Smooth muscle cell (in vitro differentiated cells): Measurements from ENCODE around the gene NAT8. TPM values are rescaled to one million over a fixed set of nuclear protein-coding genes. Genes with fewer than 3 reads are reported as not detected.
"Not testable (repeated sequence)": the region's sequence is repeated elsewhere in the genome, so short reads cannot be mapped to it uniquely, and the experiment has no call there.

Experiments
- DNase-seq: peaks from one replicate; lab custom pipeline; 2025; ENCODE audit not compliant: unreplicated experiment; lab: John Stamatoyannopoulos, UW
- H2AFZ ChIP-seq: fragments of 200-600 bp; sonication (generic); 2 replicates; pipeline ENCODE4 v1.6.0; 2016; ENCODE audit warnings: antibody characterized with exemption, low read depth, mild to moderate bottlenecking
- H3F3A ChIP-seq: fragments of 200-600 bp; sonication (generic); 2 replicates; pipeline ENCODE4 v1.6.0; 2017; ENCODE audit warnings: antibody characterized with exemption, low read depth
- H3K27ac ChIP-seq: fragments of 200-600 bp; sonication (generic); 2 replicates; pipeline ENCODE4 v1.5.1; 2016; ENCODE audit warnings: low read depth, mild to moderate bottlenecking
- H3K27me3 ChIP-seq: fragments of 200-600 bp; sonication (generic); 2 replicates; pipeline ENCODE4 v1.6.1; 2016; ENCODE audit warnings: low read depth, mild to moderate bottlenecking
- H3K36me3 ChIP-seq: fragments of 200-600 bp; sonication (generic); 2 replicates; pipeline ENCODE4 v1.5.1; 2016; ENCODE audit warnings: low read depth
- H3K4me1 ChIP-seq: fragments of 200-600 bp; sonication (generic); 2 replicates; pipeline ENCODE4 v1.5.1; 2016; ENCODE audit warnings: low read depth
- H3K4me2 ChIP-seq: fragments of 200-600 bp; sonication (generic); 2 replicates; pipeline ENCODE4 v1.6.0; 2016; ENCODE audit warnings: mild to moderate bottlenecking
- H3K4me3 ChIP-seq: fragments of 200-600 bp; sonication (generic); 2 replicates; pipeline ENCODE4 v1.5.1; 2016; ENCODE audit warnings: mild to moderate bottlenecking
- H3K79me2 ChIP-seq: fragments of 200-600 bp; sonication (generic); 2 replicates; pipeline ENCODE4 v1.6.0; 2016; ENCODE audit warnings: low read depth, mild to moderate bottlenecking
- H3K9ac ChIP-seq: fragments of 200-600 bp; sonication (generic); 2 replicates; pipeline ENCODE4 v1.6.0; 2016; ENCODE audit warnings: low read depth
- H3K9me3 ChIP-seq: fragments of 200-600 bp; sonication (generic); replicated peaks from 2 replicates; pipeline ENCODE4 v1.5.1; 2016; ENCODE audit warnings: low read depth
- H4K20me1 ChIP-seq: fragments of 200-600 bp; sonication (generic); 2 replicates; pipeline ENCODE4 v1.6.0; 2016; ENCODE audit warnings: low read depth
- WGBS: methylation state at CpG from one replicate; pipeline ENCODE4 v1.1.7; 2016; ENCODE audit warnings: low lambda C conversion rate; 5-methylcytosine and 5-hydroxymethylcytosine counted together
- polyA plus RNA-seq: library from polyadenylated mRNA; unstranded; fragments of >200 nt; fragmentation: Nextera tagmentation; extraction: Ambion mirVana; gene quantifications from 2 replicates; pipeline ENCODE4 v1.2.1, GENCODE V29; 2016
- total RNA-seq: library from RNA; depleted of rRNA; stranded (reverse); fragments of >200 nt; gene quantifications from 2 replicates; pipeline ENCODE4 v1.2.3, GENCODE V29; 2014
- TF ChIP-seq, protein P1 (sequence below): fragments of 200-600 bp; sonication (generic); IDR thresholded peaks from 2 replicates; pipeline ENCODE4 v1.5.1; 2017; ENCODE audit warnings: borderline replicate concordance, mild to moderate bottlenecking, antibody characterized with exemption; ENCODE audit not compliant: insufficient read depth, poor library complexity, severe bottlenecking

NAT8 gene
- total and polyA plus RNA-seq, 2 experiments from 2014 or later: not detected

DNA sequence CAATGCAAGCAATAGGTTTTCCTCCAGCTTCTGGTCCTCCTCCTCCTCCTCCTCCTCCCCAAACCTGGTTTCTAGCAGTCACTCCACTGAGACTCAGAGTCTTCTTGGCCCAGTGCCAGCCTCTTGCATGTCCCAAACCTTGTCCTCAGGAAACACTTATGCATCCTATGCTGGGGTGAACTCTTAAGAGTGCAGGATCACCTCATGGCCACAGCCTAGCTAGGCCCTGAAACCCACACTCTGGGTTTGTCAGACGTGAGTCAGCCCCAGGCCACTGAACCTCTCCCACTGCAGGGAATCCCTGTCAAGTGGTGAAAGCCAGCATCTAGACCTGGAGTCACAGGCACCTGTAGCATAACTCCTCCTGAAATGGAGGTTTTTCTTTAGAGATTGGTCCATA lies 42.1 kb upstream of the NAT8 start:
- DNase-seq, H3K4me3 ChIP-seq: not testable (repeated sequence)
- WGBS: 67% methylated on average over 1 of the region's 1 CpG

DNA sequence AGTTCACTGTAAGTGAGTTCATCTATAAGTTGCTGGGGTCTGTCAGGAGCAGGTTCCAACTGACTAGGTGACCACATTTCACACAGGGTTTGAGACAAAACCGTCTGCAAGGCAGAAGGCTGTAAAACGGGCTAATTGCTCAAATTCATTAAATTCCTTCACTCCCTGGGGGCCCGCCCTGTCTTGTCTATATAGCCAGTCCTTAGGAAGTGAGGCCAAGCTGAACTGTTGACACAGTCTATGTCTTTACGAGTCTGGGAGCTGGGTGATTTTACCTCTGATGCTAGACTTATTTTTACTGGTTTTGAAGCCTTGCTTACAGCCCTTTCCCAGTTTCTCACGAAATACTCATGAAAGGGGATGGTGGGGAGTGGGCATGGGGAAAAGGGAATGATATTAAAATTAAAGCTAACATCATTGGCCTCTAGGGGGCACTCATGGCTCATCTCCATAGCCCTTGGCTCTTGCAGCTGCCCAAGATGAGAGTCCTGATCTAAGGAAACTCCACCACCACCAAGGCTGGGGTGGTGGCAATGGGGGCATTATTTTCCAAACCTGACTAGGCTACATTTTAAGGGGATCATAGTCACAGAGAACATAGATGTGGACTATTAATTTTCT lies 37.8 kb upstream of the NAT8 start:
- H3K36me3 ChIP-seq, DNase-seq, H4K20me1 ChIP-seq, H3K27ac ChIP-seq, H3K79me2 ChIP-seq, H3K4me2 ChIP-seq, H3K4me1 ChIP-seq, H3K9me3 ChIP-seq, H3K9ac ChIP-seq, H3K4me3 ChIP-seq, H2AFZ ChIP-seq, H3F3A ChIP-seq: not testable (repeated sequence)
- peaks cover 12% of the 10 kb centered on the region for H3K27me3 ChIP-seq
- TF ChIP-seq, protein P1, sequence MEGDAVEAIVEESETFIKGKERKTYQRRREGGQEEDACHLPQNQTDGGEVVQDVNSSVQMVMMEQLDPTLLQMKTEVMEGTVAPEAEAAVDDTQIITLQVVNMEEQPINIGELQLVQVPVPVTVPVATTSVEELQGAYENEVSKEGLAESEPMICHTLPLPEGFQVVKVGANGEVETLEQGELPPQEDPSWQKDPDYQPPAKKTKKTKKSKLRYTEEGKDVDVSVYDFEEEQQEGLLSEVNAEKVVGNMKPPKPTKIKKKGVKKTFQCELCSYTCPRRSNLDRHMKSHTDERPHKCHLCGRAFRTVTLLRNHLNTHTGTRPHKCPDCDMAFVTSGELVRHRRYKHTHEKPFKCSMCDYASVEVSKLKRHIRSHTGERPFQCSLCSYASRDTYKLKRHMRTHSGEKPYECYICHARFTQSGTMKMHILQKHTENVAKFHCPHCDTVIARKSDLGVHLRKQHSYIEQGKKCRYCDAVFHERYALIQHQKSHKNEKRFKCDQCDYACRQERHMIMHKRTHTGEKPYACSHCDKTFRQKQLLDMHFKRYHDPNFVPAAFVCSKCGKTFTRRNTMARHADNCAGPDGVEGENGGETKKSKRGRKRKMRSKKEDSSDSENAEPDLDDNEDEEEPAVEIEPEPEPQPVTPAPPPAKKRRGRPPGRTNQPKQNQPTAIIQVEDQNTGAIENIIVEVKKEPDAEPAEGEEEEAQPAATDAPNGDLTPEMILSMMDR: peak; percentile 50
- 25% methylated on average over 5 of the region's 5 CpGs for WGBS

More for the DNA sequence above, 42.1 kb upstream of the NAT8 start:
- H3K27ac ChIP-seq, H3K36me3 ChIP-seq, H4K20me1 ChIP-seq, H3K4me1 ChIP-seq, H3F3A ChIP-seq, H3K9me3 ChIP-seq, H3K79me2 ChIP-seq, H3K4me2 ChIP-seq, H2AFZ ChIP-seq, H3K9ac ChIP-seq: not testable (repeated sequence)
- H3K27me3 ChIP-seq: peaks cover 12% of the 10 kb centered on the region

DNA sequence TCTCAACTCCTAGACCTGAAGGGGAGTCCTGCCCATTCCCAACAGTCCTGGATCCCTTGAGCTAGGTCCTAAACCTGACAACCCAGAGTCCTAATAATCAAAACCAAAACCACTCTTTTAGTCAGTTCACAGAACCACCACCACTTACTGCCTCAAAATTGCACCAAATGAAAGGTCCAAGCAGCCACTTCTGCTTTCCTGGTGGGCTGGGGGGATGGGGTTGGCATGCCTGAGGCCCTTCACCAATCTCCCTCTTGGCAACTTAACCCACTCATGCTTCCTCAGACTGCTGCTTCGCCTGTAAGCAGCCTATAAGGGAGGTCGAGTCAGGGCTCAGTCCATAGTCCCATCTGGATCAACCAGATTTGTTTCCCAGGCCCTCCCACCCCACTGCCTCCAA lies 37.0 kb upstream of the NAT8 start:
- H3F3A ChIP-seq, H3K9me3 ChIP-seq, H3K4me2 ChIP-seq, DNase-seq, H3K4me1 ChIP-seq, H3K9ac ChIP-seq, H4K20me1 ChIP-seq, H2AFZ ChIP-seq, H3K36me3 ChIP-seq, H3K4me3 ChIP-seq, H3K27ac ChIP-seq, H3K79me2 ChIP-seq: not testable (repeated sequence)
- WGBS: 81% methylated on average over 2 of the region's 2 CpGs
- H3K27me3 ChIP-seq: peaks cover 12% of the 10 kb centered on the region

- H3K27ac ChIP-seq, H3K4me3 ChIP-seq, H3K9ac ChIP-seq, H3K36me3 ChIP-seq, H2AFZ ChIP-seq, H4K20me1 ChIP-seq, H3K27me3 ChIP-seq, H3K4me1 ChIP-seq, H3F3A ChIP-seq, H3K4me2 ChIP-seq, DNase-seq, H3K79me2 ChIP-seq, H3K9me3 ChIP-seq: not testable (repeated sequence)
- WGBS: 76% methylated on average over 2 of the region's 2 CpGs
Observed at GRCh38 chr2:73678008-73678407, 35.8 kb upstream of the NAT8 start.

GRCh38 chr2:73676211-73676610 lies 34.0 kb upstream of the NAT8 start:
- H3K79me2 ChIP-seq, H3K9ac ChIP-seq, H3K4me3 ChIP-seq, H3K4me2 ChIP-seq, H3K27me3 ChIP-seq, H3K36me3 ChIP-seq, H3K27ac ChIP-seq, H3K9me3 ChIP-seq, H3K4me1 ChIP-seq, H3F3A ChIP-seq, H4K20me1 ChIP-seq, H2AFZ ChIP-seq, DNase-seq: not testable (repeated sequence)
- WGBS: 85% methylated on average over 6 of the region's 6 CpGs

GRCh38 chr2:73674696-73675157 lies 32.5 kb upstream of the NAT8 start:
- 67% methylated on average over 1 of the region's 1 CpG for WGBS
- H3K79me2 ChIP-seq, DNase-seq, H4K20me1 ChIP-seq, H2AFZ ChIP-seq, H3F3A ChIP-seq, H3K27me3 ChIP-seq, H3K27ac ChIP-seq, H3K9me3 ChIP-seq, H3K4me2 ChIP-seq, H3K4me3 ChIP-seq, H3K36me3 ChIP-seq, H3K9ac ChIP-seq, H3K4me1 ChIP-seq: not testable (repeated sequence)

GRCh38 chr2:73669976-73670375 lies 27.8 kb upstream of the NAT8 start:
- not testable (repeated sequence) for H3K9ac ChIP-seq, H3K4me3 ChIP-seq, H4K20me1 ChIP-seq, H3K36me3 ChIP-seq, H3K9me3 ChIP-seq, DNase-seq, H3K79me2 ChIP-seq, H3F3A ChIP-seq, H3K27me3 ChIP-seq, H3K27ac ChIP-seq, H2AFZ ChIP-seq, H3K4me1 ChIP-seq, H3K4me2 ChIP-seq
- 86% methylated on average over 6 of the region's 6 CpGs for WGBS

GRCh38 chr2:73667239-73667638 lies 25.0 kb upstream of the NAT8 start:
- H2AFZ ChIP-seq, H3K79me2 ChIP-seq, H3K27me3 ChIP-seq, H4K20me1 ChIP-seq, H3F3A ChIP-seq, H3K9me3 ChIP-seq, H3K4me3 ChIP-seq, H3K36me3 ChIP-seq, H3K4me1 ChIP-seq, H3K4me2 ChIP-seq, DNase-seq, H3K9ac ChIP-seq, H3K27ac ChIP-seq: not testable (repeated sequence)
- WGBS: 92% methylated on average over 3 of the region's 3 CpGs
